GM21515 (cell line): ENCODE results near the gene HAND1.

Experiments used
- ATAC-seq: cut with Tn5 transposase; IDR thresholded peaks from one replicate; pipeline ENCODE4 v1.9.1; 2021; ENCODE audit not compliant: unreplicated experiment

HAND1 gene

DNA sequence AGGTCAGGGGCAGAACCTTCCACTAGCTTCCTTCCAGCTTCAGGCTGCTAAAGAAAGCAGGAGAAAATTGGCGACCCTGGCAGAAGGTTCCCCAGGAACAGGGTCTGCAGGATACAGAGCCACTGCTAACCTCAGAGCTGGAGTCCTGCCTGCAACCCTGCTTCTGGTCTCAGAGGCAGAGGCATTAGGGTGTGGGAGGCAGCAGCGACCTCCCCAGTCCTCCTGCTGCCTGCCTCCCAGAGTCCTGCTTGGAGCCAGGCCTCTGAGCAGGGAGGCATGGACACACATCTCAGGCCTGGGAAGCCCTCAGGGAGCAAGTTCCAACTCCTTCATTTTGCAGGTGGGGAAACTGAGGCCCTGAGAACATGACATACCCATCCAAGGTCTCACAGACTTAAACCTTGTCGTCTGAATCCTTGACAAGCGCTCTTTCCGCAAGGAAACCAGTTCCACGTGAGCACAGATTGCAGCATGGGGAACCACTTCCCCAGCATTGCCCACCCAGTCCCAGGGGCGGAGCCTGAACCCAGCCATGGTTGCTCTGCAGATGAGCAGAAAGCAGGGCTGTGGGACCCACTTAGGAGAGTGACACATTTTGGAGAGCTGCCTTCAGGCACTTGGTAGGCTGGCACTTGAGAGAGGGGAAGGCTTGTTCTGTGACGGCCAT lies 28.2 kb upstream of the HAND1 start:
- no peak for ATAC-seq

- no peak for ATAC-seq
Observed at GRCh38 chr5:154505567-154505966, 27.5 kb upstream of the HAND1 start.

DNA sequence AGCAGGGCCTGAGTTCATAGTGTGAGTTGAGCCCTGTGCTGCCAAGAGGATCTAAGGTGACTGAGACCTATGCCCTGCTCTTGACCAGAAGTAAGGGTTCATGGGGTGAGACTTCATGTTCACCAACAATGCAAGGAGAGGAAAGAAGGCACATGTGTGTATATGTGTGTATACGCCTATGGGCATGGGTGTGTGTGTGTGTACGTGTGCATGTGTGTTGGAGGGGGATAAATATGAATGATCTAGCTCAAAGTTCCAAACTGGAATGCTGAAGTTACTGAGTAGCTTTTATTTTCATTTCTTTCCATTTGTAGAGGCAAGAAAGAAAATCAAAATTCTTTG lies 25.6 kb upstream of the HAND1 start:
- ATAC-seq = no peak

DNA sequence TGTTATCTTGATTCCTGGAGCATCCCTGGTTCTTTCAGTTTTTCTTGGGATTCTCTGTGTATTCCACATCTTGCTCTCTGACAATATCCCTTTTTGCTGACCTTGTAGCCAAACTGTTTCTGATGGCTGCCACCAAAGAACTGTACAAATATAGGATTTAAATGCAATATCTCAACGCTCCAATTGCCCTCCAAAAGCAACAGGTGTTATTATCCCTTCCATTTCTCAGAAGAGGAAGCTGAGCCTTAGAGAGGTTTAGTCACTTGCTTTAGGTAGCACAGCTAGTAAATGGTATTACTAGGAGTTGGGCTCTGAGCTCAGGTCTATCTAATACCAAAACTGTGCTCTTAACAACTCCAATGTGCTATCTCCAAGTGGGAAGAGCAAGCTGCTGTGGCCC lies 24.2 kb upstream of the HAND1 start:
- ATAC-seq = no peak

GRCh38 chr5:154501566-154501965 lies 23.5 kb upstream of the HAND1 start:
- no peak for ATAC-seq

- no peak for ATAC-seq
Observed at GRCh38 chr5:154498994-154499393, 21.0 kb upstream of the HAND1 start.

DNA sequence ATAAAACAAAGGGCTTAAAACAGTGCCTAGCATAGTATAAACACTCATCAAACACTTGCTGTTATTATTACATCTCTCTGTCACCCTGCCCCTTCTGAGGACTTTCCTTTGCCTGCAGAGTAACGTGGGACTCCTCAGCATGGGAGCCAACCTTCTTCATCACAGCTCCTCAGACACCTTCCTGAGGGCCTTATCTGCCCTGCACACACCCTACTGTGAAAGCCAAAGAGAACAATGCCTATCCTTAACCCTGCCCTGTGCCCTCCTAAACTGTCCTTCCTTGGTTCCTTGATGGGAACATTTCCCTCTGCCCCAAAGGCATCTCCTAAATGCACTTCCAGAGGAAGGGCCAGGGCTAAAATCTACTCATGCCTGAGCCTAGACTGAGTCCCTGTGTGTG lies 20.6 kb upstream of the HAND1 start:
- no peak for ATAC-seq

DNA sequence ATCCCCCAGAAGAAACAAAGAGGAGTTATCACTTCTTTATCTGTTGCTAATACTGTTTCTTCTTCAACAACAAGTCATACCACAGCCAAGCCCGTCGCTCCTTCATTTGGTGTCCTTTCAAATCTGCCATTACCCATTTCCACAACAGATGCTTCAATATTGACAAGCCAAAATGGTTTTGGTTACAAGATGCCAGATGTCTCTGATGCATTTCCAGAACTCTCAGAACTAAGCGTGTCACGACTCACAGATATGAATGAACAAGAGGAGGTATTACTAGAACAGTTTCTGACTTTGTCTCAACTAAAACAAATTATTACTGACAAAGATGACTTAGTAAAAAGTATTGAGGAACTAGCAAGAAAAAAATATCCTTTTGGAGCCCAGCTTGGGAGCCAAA lies 16.0 kb upstream of the HAND1 start:
- ATAC-seq = no peak

DNA sequence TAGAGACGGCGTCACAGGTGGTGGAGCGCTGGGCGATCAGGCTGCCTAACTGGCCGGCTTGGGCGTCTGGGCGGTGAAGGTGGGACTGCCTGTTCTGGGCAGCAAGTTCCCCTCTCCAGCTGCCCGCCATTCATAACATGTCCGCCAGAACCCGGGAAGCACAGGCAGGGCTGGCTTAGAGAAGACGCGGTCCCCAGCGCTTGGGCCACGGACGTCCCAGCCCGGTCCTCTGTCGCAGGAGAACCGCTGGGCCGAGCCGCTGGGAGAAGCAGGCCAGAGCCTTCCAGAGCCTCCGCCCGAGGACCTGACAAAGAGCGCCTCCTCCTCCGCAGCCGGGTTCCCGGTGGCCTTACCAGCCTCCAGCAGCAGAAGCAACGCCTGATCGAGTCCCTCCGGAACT lies 15.2 kb upstream of the HAND1 start:
- no peak for ATAC-seq

DNA sequence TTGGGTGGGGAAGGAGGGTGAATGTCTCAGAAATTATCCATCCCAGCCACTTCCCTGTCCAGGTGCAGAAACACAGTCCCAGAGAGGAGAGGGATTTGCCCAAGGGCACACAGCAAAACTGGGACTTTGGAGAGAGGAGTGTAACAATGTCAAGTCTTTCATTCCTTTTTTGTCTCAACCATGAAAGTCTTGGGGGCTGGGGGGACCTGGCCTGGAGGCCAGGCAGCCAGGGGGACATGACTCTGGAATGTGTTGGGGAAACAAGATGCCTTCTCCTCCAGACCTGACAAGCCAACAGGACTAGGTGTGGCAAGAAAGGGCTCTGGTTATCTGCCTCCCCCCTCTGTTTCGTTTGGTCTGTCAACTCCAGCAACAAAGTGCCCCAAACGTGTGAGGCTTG lies 13.9 kb upstream of the HAND1 start:
- ATAC-seq = no peak

GRCh38 chr5:154487541-154487940 lies 9.5 kb upstream of the HAND1 start:
- peak; percentile 96 for ATAC-seq

- no peak for ATAC-seq
Observed at GRCh38 chr5:154486427-154486866, 8.4 kb upstream of the HAND1 start.

GRCh38 chr5:154485850-154486426 lies 7.9 kb upstream of the HAND1 start:
- ATAC-seq = no peak

DNA sequence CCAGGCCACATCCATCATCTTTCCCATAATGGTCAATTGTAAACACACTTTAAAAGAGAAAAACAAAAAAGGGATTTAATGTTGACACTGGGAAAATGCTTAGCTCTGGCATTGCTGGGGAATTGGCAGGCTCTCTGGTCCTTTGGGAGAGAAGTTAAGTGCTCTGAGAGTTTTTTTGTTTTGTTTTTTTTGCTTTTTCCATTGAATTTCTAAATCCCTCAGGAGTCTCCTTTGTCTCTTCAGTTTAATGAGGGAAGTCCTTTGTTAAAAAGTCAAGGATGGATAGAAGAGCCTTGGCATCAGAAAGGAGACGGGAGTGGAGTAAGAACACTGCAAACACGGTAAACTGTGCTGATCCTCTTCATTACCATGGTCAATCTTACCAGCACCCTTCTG lies 7.1 kb upstream of the HAND1 start:
- no peak for ATAC-seq

- no peak for ATAC-seq
Observed at GRCh38 chr5:154484393-154485095, 6.5 kb upstream of the HAND1 start.

DNA sequence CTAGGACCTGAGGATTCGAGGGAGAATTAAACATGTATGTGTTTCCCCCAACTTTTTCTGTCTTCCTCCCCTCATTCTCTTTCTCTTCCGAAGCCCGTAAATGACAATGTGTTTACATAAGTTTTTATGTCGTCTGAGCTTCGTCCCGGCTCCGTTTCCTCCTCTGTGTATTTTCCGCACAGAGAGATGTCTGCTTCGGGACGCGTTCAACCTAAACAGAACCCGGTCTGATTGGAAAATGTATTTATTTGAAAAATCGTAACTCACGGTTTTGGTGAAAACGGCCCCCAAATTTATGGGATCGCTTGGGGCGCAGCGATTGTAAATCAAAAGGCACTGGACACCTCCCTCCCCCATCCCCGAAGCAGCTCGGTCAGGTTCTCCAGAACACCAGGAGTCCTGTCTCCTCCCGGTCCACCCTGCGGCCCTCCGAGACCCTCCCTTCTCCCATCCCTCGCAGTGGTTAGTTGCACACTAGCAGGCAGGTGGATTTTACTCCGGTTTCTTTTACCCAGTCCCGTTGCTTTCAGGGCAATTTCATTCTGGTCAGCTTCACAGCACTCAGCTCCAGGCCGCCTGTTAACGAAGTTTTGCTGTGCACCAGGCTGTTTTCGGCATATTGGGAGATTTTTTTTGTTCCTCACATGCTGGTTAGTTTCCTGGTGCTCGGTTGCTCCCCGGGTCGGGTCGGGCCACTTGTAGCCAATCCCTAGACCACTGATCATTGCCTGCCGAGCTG lies 5.8 kb upstream of the HAND1 start:
- no peak for ATAC-seq

- no peak for ATAC-seq
Observed at GRCh38 chr5:154482528-154483449, 4.8 kb upstream of the HAND1 start.

GRCh38 chr5:154481584-154482381 lies 3.8 kb upstream of the HAND1 start:
- ATAC-seq = no peak

GRCh38 chr5:154480847-154481246 lies 2.8 kb upstream of the HAND1 start:
- ATAC-seq = no peak
